HG03045 (cell line): Measurements from ENCODE around the gene TMX2.
A peak's percentile ranks its signal among the peaks of the same experiment; 100 is the strongest.
"Not testable (repeated sequence)": the region's sequence is repeated elsewhere in the genome, so short reads cannot be mapped to it uniquely, and the experiment has no call there.

Experiments used
- ATAC-seq: cut with Tn5 transposase; IDR thresholded peaks from one replicate; pipeline ENCODE4 v1.9.1; 2021; ENCODE audit warnings: mild to moderate bottlenecking, moderate library complexity; ENCODE audit not compliant: unreplicated experiment

The TMX2 gene, protein sequence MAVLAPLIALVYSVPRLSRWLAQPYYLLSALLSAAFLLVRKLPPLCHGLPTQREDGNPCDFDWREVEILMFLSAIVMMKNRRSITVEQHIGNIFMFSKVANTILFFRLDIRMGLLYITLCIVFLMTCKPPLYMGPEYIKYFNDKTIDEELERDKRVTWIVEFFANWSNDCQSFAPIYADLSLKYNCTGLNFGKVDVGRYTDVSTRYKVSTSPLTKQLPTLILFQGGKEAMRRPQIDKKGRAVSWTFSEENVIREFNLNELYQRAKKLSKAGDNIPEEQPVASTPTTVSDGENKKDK

GRCh38 chr11:57712256-57713150 lies at the start of gene TMX2:
Gene TMX2, plus strand, starts transcription at chr11:57712593. Its CDS starts 26 bp downstream, at chr11:57712619.
- ATAC-seq: peak; percentile 93

GRCh38 chr11:57662893-57663292 lies 49.5 kb upstream of the TMX2 start:
- ATAC-seq: no peak

DNA sequence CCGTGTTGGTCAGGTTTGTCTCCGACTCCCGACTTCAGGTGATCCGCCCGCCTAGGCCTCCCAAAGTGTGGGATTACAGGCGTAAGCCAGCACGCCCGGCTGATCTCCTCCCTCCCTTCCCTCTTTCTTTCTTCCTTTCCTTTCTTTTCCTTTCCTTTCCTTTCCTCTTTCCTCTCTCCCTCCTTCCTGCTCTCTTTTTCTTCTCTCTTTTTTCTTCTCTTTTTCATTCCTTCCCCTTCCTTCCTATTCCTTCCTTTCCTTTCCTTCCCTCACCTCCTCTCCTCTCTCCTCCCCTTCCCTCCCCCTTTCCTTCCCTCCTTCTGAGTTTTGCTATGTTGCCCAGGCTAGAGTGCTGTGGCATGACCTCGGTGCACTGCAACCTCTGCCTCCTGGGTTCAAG lies 48.4 kb upstream of the TMX2 start:
- no peak for ATAC-seq

DNA sequence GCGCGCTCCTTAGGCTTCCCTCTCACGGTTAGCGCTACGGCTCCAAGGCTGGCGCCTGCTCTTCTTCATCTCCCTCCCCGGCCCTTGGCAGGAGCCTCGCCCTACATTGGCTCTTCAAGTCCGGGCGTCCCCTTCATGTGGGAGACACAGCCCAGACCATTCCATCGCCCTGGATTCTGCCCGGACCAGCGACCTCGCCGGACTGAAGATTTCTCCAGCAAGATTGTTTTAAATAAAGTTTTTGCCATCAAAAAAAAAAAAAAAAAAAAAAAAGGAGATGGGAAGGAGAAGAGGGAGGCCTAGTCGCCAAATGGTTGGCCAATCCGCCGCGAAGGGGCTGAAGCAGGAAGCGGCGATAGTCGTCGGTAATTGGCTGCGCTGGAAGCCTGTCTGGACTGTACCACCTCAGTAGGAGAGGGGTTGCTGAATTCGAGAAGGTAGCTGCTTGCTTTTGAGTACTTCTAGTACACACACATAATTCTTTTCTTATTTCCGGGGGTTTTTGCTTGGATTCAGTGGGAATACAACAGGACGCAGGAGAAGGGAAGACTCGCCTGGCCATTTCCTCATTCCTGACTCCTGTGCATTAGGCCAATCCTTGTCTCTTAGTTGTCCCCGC lies 45.2 kb upstream of the TMX2 start:
- peak; percentile 67 for ATAC-seq

DNA sequence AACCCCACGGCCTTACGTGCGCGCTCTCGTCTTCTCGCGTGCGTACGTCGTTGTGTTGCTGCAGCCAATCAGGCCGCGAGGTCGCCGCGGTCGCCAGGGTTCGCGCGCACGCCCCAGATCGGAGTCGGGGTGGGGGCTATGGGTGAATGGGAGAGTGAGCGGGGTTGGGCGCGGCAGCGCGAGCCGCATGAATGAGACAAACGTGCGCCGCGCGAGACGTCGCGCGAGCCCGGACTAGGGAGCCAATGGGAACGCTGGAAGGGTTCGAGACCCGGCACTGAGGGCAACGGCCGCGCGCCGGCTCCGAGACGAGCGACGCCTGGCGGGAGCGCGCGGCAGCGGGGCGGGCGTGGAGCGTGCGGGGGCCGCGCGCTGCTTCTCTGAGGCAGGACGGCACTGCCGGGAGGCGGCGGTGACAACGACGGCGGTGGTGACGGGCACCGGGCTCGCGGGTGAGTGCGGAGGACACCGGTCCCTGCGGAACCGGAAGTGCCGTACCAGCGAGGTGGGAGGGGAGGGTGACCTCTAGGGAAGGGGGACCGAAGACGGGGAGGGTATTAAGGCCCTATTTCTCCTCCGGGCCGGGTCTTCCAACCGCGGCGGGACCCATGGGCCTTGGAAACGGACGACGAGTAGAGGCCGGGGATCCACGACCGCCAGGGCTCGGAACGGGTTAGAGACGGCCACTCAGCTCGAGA lies 44.5 kb upstream of the TMX2 start, which contains the start of gene ZDHHC5:
ZDHHC5 (plus strand) TSS at position 379 of the 698 bp plus-strand sequence. CDS start 4,977 bp downstream, outside the sequence.
- ATAC-seq: peak; percentile 87

GRCh38 chr11:57668434-57668782 lies 44.0 kb upstream of the TMX2 start:
- ATAC-seq: peak; percentile 15

GRCh38 chr11:57674251-57674650 lies 38.1 kb upstream of the TMX2 start:
- no peak for ATAC-seq

GRCh38 chr11:57675176-57675941 lies 37.0 kb upstream of the TMX2 start:
- no peak for ATAC-seq

DNA sequence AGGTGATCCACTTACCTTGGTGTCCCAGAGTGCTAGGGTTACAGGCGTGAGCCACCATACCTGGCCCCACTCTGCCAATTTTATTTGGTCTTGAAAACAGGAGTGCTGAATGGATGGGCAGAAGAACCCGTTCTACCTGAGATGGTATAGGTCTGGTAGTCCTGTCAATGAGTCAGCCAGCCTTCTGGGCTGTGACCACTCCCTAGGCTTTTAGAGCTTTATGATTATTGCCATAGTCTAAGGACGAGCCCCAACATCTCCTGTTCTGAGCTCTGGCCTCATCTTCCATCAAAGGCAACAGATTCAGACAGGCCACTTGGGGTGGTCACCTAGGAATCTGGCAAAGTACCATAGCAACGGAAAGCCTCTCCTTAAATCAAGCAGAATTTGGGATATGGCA lies 33.0 kb upstream of the TMX2 start:
- ATAC-seq: no peak

- ATAC-seq: no peak
These were observed 31.9 kb upstream of the TMX2 start for GRCh38 chr11:57680552-57680874.

- ATAC-seq: no peak
These were observed 31.2 kb upstream of the TMX2 start for GRCh38 chr11:57681168-57681567.

DNA sequence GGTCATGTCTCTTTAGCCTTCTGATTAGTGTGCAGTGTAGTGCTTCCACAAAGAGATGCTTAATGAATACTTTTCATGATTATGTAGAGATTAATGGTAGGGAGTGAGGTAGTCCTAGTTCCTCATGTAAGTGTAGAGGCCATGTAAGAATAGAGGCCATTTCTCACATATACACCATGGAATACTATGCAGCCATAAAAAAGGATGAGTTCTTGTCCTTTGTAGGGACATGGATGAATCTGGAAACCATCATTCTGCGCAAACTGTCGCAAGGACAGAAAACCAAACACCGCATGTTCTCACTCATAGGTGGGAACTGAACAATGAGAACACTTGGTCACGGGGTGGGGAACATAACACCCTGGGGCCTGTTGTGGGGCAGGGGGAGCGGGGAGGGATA lies 21.9 kb upstream of the TMX2 start:
- ATAC-seq: not testable (repeated sequence)

GRCh38 chr11:57698843-57699365 lies 13.5 kb upstream of the TMX2 start:
- ATAC-seq: no peak

GRCh38 chr11:57699813-57700212 lies 12.6 kb upstream of the TMX2 start:
- no peak for ATAC-seq

DNA sequence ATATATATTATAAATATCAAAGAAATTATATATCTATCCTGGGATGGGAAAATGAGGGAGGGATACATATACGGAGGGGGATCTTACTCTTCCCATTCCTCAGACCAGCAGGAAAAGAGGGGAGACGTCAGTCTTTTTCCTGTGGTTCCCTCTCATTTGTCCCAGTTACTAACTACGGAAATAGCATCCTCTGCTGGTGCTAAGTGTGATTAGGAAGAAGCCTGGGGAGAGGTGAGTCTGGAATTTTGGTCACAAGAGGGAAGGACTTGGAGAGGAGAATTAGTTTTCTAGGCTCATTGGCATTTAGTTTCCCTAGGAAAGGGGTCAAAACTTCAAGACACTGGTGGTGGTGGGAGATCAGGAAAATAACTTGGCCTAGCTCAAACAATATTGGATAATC lies 12.0 kb upstream of the TMX2 start:
- no peak for ATAC-seq

- ATAC-seq: no peak
These were observed 9.1 kb upstream of the TMX2 start for GRCh38 chr11:57703341-57703740.

DNA sequence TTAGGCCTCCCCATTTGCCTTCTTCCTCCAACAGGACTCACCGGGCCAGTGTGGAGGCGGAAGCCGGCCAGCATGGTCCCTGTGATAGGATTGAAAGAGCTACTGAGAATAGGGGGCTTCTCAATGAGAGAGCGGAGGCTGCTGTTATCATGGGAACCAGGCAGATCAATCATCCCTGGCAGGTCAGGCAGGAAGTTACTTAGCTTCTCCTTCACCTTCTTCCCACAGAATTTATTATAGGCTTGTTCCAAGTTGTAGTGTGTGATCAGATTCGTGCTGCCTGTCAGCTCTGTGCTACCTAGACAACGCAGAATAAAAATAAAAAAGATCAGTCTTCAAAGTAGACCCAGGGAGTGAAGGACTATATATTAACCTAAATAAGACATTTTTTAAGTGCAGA lies 7.5 kb upstream of the TMX2 start:
- ATAC-seq: no peak

- ATAC-seq: not testable (repeated sequence)
These were observed 7.0 kb upstream of the TMX2 start for GRCh38 chr11:57705432-57705831.

DNA sequence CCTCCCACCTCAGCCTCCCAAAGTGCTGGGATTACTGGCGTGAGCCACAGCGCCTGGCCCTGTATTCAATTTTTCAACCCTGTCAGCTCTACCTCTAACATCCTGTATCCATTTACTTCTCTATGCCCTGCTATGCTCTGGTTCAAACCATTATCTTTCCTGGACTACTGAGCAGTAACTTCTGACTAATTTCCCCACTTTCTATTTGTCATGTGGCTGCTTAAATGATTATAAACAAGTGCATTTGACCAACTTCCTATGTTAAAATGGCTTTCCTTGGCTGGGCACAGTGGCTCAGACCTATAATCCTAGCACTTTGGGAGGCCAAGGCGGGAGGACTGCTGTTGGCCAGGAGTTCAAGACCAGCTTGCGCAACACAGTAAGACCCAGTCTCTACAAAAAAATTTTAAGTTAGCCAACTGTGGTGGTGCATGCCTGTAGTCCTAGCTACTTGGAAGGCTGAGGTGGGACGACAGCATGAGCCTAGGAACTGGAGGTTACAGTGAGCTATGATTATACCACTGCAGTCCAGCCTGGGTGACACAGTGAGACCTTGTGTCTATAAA lies 2.5 kb upstream of the TMX2 start:
- no peak for ATAC-seq
